ENCODE data around the gene ARID1B. TPM values are rescaled to one million over a fixed set of nuclear protein-coding genes. Genes with fewer than 3 reads are reported as not detected.

ARID1B gene
- total and polyA plus RNA-seq, 9 of the 15 experiments (the other 6 are each of a cell fraction or from before 2014, with no cell fraction given) = 12.5 to 50.5 (median 25.8) TPM

- DNase-seq (ENCODE audit: extremely low read depth in 1 of 4, low spot score in 3 of 4) (no peak), ATAC-seq (peak; percentile 55), FAIRE-seq (no peak)
- 74% methylated on average over 6 of the region's 6 CpGs for WGBS (ENCODE audit: insufficient coverage, low coverage, missing lambda C conversion rate)
- TF ChIP-seq FIP1L1 (IDR thresholded peaks at IDR 0.05; ENCODE audit: low read depth, low read length, poor library complexity, severe bottlenecking) (no peak), REST (IDR thresholded peaks at IDR 0.05; ENCODE audit: borderline replicate concordance) (peak; percentile 10; the same call in 1 of the 2 replicates), REST (CRISPR knock-in tag; IDR thresholded peaks at IDR 0.05; ENCODE audit: low read depth) (no peak)
- peaks cover 0 to 23% of the 10 kb centered on the region in 2 experiments; a peak in 4 of 5 replicates for H3K4me1 ChIP-seq (replicated peaks in 1 of 2; ENCODE audit: control insufficient read depth in 2 of 2, insufficient read depth in 2 of 2, low read length in 2 of 2)
- H4K20me1 ChIP-seq (replicated peaks; ENCODE audit: control insufficient read depth, insufficient read depth, low read length) = 0 out of 2 replicates have a peak, but pooled peaks cover 3% of the 10 kb centered on the region
- no TSS peak for BruUV-seq (replicated peaks)
- H3K4me2 ChIP-seq (ENCODE audit: insufficient read depth, low read length) = no peak overlapping the region
- no peak overlapping the region for H3K4me3 ChIP-seq
- no peaks in the 10 kb centered on the region for H3K27me3 ChIP-seq (ENCODE audit: control insufficient read depth in 2 of 2, insufficient read depth in 2 of 2, low read length in 2 of 2)
- intact Hi-C loops (cut with micrococcal nuclease) (no loop called here), in situ Hi-C loops (cut with MboI) (no loop called here)
- H3K79me2 ChIP-seq (ENCODE audit: control insufficient read depth, insufficient read depth, low read length) = peaks cover 98% of the 10 kb centered on the region
- H3K27ac ChIP-seq (ENCODE audit: extremely low read depth, low read depth, low read length) = no peak overlapping the region
- POLR2A ChIA-PET = interaction anchor here (0.7 to 1.8 kb wide), 5 partner anchors 10 to 44 kb away, joined by 3 to 9 read pairs (median 5); no protein-coding TSS in a partner anchor
- H3K9me3 ChIP-seq (replicated peaks; ENCODE audit: control insufficient read depth, insufficient read depth, low read depth, low read length) = no peaks in the 10 kb centered on the region
- no peak overlapping the region for H2AFZ ChIP-seq (ENCODE audit: low read depth, low read length)
- H3K36me3 ChIP-seq (ENCODE audit: control insufficient read depth, insufficient read depth, low read length) = no peaks in the 10 kb centered on the region
- H3K9me1 ChIP-seq (ENCODE audit: control insufficient read depth, insufficient read depth, low read length) = no peaks in the 10 kb centered on the region
- CTCF ChIA-PET (ENCODE audit: low intra/inter-chr PET ratio) = no interaction called here
- H3K9ac ChIP-seq (ENCODE audit: insufficient read depth in 1 of 2, low read depth in 2 of 2, low read length in 2 of 2) = peak overlapping the region in 1 of 2 experiments; percentile 16; a peak in 1 of 4 replicates
Measured at GRCh38 chr6:156807795-156808194, 30.6 kb downstream of the ARID1B start.
